GM23248 (cell line): ENCODE results near the gene NUMA1.

Source experiments
- EZH2 ChIP-seq: fragments of 200-600 bp; sonication (generic); IDR thresholded peaks from 2 replicates; pipeline ENCODE4 v1.6.1; 2018; ENCODE audit warnings: antibody characterized with exemption, mild to moderate bottlenecking; ENCODE audit not compliant: insufficient read depth, poor library complexity, severe bottlenecking
- EZH2phosphoT487 ChIP-seq: fragments of 200-600 bp; sonication (generic); IDR thresholded peaks from 2 replicates; pipeline ENCODE4 v1.6.1; 2018; ENCODE audit warnings: antibody characterized with exemption, moderate library complexity, mild to moderate bottlenecking, low read depth; ENCODE audit not compliant: insufficient read depth

DNA sequence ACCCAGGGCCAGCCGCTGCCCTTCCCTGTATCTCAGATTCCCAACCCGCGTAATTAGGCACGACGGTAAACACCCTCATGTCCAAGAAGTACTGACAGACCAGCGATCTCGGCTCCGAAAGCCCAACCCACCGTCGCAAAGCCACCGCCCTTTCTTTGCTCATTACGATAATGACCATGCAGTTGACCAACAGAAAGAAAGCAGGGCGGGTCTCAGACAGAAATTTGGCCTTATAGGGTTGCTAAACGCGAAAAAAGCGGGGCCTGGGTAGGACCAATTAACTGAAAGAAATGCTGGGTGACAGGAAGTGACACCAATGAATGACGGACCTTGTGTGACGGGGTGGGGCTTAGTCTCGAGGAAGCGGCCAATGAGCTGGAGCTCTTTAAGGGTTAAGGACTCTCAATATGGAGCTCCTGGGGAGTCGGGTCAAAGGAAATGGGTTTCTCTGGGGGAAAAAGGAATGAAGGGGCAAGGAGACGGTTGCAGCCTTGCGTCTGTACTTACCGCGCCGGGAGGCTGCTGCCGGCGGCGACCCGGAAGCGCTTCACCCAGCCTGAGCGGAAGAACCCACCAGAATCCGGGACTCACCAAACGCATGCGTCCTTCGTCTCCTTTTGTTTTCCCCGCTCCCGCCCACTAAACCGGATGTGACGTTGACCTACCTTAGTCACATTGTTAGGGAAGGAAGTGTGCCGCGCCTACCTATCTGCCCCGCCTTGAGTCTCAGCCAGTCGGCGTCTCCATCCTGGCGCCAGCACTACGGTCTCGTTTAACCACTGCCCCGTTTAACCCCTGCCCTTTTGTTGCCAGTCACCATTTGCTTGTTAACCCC, 32.0 kb upstream of the NUMA1 start, which contains the start of gene ANAPC15:
- no peak for TF ChIP-seq EZH2phosphoT487
- TF ChIP-seq EZH2 = no peak
